C4-2B (cell line): ENCODE measurements around the gene OR2M5.

Experiments
- H3K27ac ChIP-seq: fragments of 450-650 bp; 2 replicates; pipeline ENCODE4 v1.5.1; 2017
- ZFX ChIP-seq: fragments of 450-650 bp; IDR thresholded peaks from 2 replicates; pipeline ENCODE4 v1.6.1; 2017
- TF ChIP-seq, protein P1 (sequence below): fragments of 450-650 bp; conservative IDR thresholded peaks from 2 replicates; pipeline ENCODE4 v1.5.1; 2017; ENCODE audit warnings: mild to moderate bottlenecking

OR2M5 gene

DNA sequence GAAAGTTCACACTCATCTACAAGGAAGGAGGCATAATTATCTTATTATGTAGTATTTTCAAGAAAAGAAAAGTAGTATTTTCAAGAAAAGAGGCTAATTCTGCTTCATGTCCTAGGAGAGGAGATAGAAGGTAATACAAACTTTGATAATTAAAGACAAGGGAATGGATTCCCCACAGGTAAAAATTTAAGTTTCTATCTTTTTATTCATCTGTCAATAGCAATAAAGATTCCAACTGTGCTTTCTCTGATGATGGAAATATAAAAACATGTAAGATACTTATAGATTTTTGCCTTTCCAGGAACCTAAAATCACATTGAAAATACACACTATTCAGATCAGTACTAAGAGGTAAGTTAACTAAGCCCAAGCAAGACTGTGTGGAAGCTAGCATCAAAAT lies 29.6 kb downstream of the OR2M5 start, which contains the start of gene OR2M2:
TSS of gene OR2M2 (plus strand) at position 301 of the 400 bp plus-strand sequence. CDS start 5,165 bp downstream, outside the sequence.
- TF ChIP-seq, protein P1, sequence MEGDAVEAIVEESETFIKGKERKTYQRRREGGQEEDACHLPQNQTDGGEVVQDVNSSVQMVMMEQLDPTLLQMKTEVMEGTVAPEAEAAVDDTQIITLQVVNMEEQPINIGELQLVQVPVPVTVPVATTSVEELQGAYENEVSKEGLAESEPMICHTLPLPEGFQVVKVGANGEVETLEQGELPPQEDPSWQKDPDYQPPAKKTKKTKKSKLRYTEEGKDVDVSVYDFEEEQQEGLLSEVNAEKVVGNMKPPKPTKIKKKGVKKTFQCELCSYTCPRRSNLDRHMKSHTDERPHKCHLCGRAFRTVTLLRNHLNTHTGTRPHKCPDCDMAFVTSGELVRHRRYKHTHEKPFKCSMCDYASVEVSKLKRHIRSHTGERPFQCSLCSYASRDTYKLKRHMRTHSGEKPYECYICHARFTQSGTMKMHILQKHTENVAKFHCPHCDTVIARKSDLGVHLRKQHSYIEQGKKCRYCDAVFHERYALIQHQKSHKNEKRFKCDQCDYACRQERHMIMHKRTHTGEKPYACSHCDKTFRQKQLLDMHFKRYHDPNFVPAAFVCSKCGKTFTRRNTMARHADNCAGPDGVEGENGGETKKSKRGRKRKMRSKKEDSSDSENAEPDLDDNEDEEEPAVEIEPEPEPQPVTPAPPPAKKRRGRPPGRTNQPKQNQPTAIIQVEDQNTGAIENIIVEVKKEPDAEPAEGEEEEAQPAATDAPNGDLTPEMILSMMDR: no peak
- TF ChIP-seq ZFX: no peak
- H3K27ac ChIP-seq: no peak within 1 kb of the TSS

DNA sequence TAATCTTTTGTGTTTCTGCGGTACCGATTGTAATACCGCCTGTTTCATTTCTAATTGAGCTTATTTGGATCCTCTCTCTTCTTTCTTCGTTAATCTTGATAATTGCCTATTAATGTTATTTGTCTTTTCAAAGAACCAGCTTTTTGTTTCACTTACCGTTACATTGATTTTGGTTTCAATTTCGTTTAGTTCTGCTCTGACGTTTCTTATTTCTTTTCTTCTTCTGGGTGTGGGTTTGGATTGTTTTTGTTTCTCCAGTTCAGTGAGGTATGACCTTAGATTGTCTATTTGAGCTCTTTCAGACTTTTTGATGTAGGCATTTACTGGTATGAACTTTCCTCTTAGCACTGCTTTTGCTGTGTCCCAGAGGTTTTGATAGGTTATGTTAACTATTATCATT lies 39.0 kb downstream of the OR2M5 start:
- TF ChIP-seq, protein P1: no peak
- TF ChIP-seq ZFX: no peak
- H3K27ac ChIP-seq: no peak overlapping the region

DNA sequence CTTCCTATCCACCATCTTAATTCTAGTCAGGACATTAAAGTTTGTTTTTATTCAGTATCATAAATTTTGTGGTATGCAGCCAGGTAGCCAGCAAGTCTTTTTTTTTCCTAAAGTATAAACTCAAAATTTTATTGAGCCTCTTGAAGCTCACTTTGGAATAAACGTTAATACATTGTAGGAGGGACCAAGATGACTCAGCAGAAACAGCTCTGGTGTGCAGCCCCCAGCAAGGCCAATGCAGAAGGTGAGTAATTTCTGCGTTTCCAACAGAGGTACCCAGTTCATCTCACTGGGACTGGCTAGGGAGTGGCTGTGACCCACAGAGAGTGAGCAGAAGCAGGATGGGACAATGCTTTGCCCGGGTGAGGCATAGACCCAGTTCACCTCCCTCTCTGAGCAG lies 42.4 kb downstream of the OR2M5 start:
- TF ChIP-seq, protein P1: no peak
- TF ChIP-seq ZFX: no peak
- no peak overlapping the region for H3K27ac ChIP-seq

DNA sequence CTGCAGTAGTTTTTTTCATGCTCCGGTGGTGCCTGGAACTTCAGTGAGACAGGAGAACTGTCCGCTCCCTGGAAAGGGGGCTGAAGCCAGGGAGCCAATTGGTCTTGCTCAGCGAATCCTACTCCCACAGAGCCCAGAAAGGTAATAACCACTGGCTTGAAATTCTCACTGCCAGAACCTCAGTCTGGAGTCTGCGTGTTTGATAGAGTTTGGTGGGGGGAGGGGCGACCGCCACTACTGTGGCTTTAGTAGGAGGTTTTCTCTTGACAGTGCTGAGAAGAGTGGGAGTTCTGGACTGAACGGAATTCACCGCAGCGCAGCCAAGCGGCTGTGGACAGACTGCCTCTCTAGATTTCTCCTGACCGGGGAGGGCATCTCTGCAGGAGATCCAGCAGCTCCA lies 44.1 kb downstream of the OR2M5 start:
- H3K27ac ChIP-seq: no peak overlapping the region
- TF ChIP-seq, protein P1: no peak
- no peak for TF ChIP-seq ZFX

DNA sequence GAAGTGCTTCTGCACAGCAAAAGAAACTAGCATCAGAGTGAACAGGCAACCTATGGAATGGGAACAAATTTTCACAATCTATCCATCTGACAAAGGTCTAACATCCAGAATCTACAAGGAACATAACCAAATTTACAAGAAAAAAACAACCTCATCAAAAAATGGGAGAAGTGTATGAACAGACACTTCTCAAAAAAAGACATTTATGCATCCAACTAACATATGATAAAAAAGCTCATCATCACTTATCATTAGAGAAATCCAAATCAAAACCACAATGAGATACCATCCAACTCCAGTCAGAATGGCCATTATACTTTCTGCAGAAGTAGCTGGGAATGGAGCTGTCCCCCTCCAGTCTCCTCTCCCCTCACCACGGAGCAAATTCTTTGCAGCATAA lies 49.2 kb downstream of the OR2M5 start:
- no peak overlapping the region for H3K27ac ChIP-seq
- TF ChIP-seq, protein P1: no peak
- TF ChIP-seq ZFX: no peak
